ENCODE measurements around the gene KRTAP4-7.
"Not testable (repeated sequence)": the region's sequence is repeated elsewhere in the genome, so short reads cannot be mapped to it uniquely, and the experiment has no call there.

DNA sequence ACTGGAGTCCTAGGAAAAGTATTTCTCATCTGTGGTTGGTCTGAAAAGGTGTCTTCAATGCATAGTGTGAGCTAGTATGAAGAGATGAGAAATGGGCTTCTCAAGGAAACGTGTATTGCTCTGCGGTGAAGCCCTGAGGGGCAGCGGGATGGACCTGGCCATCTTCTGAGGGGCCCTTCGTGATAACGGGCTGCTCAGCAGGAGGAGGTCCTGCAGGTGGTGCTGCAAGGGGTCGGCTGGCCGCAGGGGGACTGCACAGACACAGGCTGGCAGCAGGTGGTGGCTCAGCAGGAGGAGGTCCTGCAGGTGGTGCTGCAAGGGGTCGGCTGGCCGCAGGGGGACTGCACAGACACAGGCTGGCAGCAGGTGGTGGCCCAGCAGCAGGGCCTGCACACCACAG lies 29.4 kb upstream of the KRTAP4-7 start:
- TF ChIP-seq, protein P1, sequence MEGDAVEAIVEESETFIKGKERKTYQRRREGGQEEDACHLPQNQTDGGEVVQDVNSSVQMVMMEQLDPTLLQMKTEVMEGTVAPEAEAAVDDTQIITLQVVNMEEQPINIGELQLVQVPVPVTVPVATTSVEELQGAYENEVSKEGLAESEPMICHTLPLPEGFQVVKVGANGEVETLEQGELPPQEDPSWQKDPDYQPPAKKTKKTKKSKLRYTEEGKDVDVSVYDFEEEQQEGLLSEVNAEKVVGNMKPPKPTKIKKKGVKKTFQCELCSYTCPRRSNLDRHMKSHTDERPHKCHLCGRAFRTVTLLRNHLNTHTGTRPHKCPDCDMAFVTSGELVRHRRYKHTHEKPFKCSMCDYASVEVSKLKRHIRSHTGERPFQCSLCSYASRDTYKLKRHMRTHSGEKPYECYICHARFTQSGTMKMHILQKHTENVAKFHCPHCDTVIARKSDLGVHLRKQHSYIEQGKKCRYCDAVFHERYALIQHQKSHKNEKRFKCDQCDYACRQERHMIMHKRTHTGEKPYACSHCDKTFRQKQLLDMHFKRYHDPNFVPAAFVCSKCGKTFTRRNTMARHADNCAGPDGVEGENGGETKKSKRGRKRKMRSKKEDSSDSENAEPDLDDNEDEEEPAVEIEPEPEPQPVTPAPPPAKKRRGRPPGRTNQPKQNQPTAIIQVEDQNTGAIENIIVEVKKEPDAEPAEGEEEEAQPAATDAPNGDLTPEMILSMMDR (IDR thresholded peaks at IDR 0.05) = not testable (repeated sequence)
- not testable (repeated sequence) for TF ChIP-seq POLR2A (IDR thresholded peaks at IDR 0.05)
